Stimulated activated CD4-positive, alpha-beta T cell treated with anti-CD3 and anti-CD28 coated beads, TNF-alpha, amount 100 ng/mL, for 1 hour (primary cell): ENCODE data around the gene PGAP2.
A peak's percentile ranks its signal among the peaks of the same experiment; 100 is the strongest.
"Not testable (repeated sequence)": the region's sequence is repeated elsewhere in the genome, so short reads cannot be mapped to it uniquely, and the experiment has no call there.

Experiments
- DNase-seq, 3 donors: peaks; one replicate each; pipeline ENCODE4 v3.0.0-alpha.2; 2020; ENCODE audit warnings: low read depth in 3 of 3, low spot score in 1 of 3

The PGAP2 gene

DNA sequence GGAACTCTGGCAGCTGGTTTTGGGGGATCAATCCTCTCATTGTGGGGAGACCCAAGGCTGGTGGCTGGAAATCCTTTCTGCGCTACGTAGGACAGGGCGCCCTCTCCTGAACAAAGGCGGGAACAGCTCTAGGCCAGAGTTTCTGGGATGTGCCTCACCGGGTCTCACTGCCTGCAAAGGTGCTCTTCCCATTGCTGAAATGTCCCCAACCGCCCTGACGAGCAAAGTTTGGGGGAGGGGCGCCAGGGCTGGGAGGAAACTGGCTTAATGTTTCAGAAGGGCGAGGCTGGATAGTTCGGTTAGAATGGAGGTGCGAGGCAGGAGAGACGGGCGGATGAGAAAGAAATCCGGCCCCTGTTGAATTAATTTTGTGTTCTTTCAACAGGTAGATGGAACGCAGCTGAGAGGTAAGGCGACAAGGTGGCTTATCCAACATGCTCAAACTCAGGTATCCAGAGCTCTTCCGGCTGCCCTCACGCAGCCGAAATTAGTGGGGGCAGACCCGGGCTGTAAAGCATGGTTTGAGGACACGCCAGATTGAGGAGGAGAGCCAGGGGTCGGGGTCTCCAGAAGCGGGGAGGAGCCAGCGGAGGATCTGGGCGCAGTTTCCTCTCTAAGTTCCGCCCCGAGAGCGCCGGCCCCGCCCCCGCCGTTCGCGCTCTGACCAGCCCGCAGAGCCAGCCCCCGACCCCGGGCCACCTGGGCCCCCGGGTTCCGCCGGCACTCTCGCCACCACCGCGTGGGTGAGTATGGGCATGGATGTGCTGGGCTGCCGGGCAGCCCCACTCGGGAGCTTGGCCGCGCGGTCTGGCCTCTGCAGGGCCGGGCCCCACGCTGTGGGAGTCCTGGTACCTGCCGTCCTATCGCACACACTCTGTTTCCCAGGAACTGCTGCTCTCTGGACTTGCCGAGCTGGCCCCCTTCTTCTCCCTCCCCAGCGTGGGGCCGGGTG, at the start of gene PGAP2:
Gene PGAP2 (plus strand): TSS at position 652 of the 952 bp plus-strand sequence. CDS start 2,700 bp downstream, outside the sequence.
- peak in 1 of 3 donors; percentile 51 for DNase-seq

DNA sequence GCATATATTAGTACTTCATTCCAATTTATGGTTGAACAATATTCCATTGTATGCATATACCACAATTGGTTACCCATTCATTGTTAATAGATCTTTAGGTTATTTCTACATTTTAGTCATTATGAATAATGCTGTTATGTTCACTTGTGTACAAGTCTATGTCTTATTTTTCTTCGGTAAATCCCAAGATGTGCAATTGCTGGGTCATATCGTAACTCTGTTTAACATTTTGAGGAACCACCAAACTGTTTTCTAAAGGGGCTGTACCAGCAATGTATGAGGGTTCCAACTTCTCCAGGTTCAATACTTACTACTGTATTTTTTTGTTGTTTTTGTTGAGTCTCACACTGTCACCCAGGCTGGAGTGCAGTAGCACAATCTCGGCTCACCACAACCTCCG, 44.1 kb upstream of the PGAP2 start:
- no peak for DNase-seq

DNA sequence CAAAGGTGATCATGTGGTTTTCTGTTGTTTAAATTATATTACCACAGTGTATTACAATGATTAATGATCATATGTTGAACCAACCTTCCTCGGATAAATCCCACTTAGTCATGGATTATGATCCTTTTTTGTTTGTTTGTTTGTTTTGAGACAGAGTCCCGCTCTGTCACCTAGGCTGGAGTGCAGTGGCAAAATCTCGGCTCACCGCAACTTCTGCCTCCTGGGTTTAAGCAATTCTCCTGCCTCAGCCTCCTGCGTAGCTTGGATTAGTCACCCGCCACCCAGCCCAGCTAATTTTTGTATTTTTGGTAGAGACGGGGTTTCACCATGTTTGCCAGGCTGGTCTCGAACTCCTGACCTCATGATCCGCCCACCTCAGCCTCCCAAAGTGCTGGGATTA, 41.5 kb upstream of the PGAP2 start:
- not testable (repeated sequence) for DNase-seq

- DNase-seq, result no peak
Measured at GRCh38 chr11:3767536-3767935, 40.8 kb upstream of the PGAP2 start.

DNA sequence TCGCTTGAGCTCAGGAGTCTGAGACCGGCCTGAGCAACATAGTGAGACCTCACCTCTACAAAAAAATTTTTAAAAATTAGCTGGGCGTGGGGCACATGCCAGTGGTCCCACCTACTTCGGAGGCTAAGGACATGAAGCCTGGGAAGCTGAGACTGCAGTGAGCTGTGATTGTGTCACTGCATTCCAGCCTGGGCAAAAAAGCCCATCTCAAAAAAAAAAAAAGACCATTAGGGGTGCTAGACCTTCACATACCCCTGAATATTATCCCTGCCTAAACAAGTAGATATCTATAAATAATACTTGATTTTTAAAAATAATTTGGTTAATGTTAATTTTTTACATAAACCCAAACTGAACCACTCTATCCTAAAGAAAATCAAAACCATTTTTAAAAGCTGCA, 35.2 kb upstream of the PGAP2 start:
- DNase-seq, result no peak

DNA sequence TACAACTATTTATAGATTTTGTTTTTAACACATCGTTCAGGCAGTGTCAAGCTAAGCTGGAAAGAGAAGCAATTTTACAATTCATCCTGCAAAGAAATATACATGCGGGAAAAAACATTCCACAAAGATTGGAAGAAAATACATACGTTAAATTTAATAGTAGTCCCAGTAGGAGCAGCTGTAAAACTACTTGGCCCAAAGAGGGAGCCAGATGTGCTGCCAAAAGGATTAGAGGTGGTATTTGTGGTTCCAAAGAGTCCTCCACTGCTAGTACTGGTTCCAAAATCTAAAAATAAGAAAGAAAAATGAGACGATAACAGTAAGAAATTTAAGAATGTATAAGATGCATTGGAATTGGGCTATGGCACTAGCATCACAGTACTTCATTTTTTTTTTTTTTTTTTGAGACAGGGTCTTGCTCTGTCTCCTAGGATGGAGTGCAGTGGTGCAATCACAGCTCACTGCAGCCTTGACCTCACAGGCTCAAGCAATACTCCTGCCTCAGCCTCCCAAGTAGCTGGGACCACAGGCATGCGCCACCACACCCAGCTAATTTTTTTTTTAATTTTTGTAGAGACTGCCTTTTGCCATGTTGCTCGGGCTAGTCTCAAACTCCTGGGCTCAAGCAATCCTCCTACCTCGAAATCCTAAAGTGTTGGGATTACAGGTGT, 32.5 kb upstream of the PGAP2 start:
- DNase-seq, result no peak

GRCh38 chr11:3781423-3781822, 26.9 kb upstream of the PGAP2 start:
- DNase-seq, result no peak

- no peak for DNase-seq
Measured at GRCh38 chr11:3782963-3783362, 25.4 kb upstream of the PGAP2 start.

- no peak for DNase-seq
Measured at GRCh38 chr11:3783611-3784010, 24.7 kb upstream of the PGAP2 start.

DNA sequence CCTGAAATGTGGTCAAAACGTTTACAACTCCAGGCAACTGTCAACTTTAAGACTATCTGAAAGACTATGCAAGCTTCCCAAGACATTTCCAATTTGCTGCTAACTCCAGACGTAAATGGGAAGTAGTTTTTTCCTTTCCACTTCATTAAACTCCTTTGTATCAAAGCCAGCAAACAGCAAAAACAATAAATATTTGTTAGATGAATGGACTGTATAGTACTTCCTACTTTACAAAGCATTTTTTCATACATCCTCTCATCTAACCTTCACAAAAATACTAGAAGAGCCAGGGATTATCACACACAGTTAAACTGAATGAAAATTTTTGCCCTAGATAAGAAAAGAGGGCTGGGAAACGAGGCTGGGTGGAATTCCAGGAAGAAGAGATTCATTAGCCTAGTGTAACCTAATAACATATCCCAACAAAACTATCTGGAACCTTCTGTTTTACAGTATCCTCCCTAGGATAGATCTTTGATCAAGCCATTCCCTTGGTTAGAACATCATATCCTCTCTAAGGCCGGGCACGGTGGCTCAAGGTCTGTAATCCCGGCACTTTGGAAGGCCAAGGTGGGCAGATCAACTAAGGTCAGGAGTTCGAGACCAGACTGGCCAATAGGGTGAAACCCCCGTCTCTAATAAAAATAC, 21.5 kb upstream of the PGAP2 start:
- no peak for DNase-seq

DNA sequence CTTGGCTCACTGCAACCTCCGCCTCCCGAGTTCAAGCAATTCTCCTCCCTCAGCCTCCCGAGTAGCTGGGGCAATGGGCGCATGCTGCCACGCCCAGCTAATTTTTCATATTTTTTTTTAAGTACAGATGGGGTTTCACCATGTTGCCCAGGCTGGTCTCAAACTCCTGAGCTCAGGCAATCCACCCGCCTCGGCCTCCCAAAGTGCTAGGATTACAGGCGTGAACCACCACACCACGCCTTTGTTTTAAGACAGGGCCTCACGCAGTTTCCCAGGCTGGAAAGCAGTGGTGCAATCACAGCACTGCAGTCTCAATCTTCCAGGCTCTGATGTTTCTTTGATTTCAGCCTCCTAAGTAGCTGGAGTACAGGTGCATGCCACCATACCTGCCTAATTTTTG, 14.0 kb upstream of the PGAP2 start:
- not testable (repeated sequence) for DNase-seq

GRCh38 chr11:3795131-3796001, 13.0 kb upstream of the PGAP2 start:
- no peak for DNase-seq

- no peak for DNase-seq
Measured at GRCh38 chr11:3796002-3796311, 12.4 kb upstream of the PGAP2 start.

GRCh38 chr11:3796346-3796745, 12.0 kb upstream of the PGAP2 start:
- DNase-seq, result no peak

GRCh38 chr11:3796801-3797328, 11.5 kb upstream of the PGAP2 start:
- no peak for DNase-seq

- peak; percentile 97 to 99 (median 99) for DNase-seq
Measured at GRCh38 chr11:3797329-3798090, 10.8 kb upstream of the PGAP2 start, which contains the start of gene NUP98. Gene NUP98 (minus strand): TSS chr11:3797554. CDS start chr11:3782117, 15,437 bp downstream.

DNA sequence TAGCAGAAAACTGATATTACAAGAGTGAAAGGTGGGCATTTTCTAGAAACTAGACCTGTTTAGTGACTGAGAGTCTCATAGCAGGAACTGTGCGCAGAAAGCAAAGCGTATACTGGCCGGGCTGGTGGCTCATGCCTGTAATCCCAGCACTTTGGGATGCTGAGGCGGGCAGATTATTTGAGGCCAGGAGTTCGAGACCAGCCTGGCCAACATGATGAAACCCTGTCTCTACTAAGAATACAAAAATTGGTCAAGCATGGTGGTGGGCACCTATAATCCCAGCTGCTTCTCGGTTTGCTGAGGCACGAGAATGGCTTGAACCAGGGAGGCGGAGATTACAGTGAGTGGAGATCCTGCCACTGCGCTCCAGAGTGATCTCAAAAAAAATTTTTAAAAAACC, 9.2 kb upstream of the PGAP2 start:
- no peak for DNase-seq

DNA sequence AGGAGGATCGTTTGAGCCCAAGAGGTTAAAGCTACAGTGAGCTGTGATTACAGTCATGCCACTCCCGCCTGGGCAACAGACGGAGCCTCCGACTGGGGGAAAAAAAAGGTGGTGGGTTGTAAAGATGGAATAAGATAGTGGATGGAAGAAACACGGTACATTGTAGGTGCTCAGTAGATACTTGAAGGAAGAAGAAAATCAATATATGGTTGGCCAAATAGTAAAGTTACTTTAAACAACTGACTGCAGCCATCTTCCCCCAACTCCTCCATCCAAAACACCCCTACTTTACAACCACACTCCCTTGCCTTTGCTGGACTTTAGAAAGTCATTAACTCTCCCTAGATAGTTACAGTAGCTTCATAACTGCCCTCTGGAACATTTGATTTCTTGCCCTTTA, 8.5 kb upstream of the PGAP2 start:
- DNase-seq, result no peak

GRCh38 chr11:3802011-3802790, 6.2 kb upstream of the PGAP2 start:
- no peak for DNase-seq
